Adipose tissue (tissue), 3 donors: ENCODE data around the gene KRIT1. TPM values are rescaled to one million over a fixed set of nuclear protein-coding genes. Genes with fewer than 3 reads are reported as not detected.

Experiments used
- H3K27ac ChIP-seq: one replicate; pipeline ENCODE4 v1.5.1; 2013; ENCODE audit warnings: low read depth, low read length
- WGBS, 3 donors: extraction: QIAGEN DNeasy Blood & Tissue Kit; methylation state at CpG; one replicate each; pipeline ENCODE4 v1.1.7; 2013; 5-methylcytosine and 5-hydroxymethylcytosine counted together
- polyA plus RNA-seq, 3 donors: library from polyadenylated mRNA; stranded (reverse); fragments of 200-250 nt; gene quantifications; one replicate each; pipeline ENCODE4 v1.2.3, GENCODE V29; 2013
- donor health status: healthy with polysubstance abuse.
- donor health status: Bipolar disorder and iron deficiency.
- donor health status: healthy.

The KRIT1 gene
- 10 to 100 TPM; 11.8 to 20.1 (median 18.9) TPM for polyA plus RNA-seq

DNA sequence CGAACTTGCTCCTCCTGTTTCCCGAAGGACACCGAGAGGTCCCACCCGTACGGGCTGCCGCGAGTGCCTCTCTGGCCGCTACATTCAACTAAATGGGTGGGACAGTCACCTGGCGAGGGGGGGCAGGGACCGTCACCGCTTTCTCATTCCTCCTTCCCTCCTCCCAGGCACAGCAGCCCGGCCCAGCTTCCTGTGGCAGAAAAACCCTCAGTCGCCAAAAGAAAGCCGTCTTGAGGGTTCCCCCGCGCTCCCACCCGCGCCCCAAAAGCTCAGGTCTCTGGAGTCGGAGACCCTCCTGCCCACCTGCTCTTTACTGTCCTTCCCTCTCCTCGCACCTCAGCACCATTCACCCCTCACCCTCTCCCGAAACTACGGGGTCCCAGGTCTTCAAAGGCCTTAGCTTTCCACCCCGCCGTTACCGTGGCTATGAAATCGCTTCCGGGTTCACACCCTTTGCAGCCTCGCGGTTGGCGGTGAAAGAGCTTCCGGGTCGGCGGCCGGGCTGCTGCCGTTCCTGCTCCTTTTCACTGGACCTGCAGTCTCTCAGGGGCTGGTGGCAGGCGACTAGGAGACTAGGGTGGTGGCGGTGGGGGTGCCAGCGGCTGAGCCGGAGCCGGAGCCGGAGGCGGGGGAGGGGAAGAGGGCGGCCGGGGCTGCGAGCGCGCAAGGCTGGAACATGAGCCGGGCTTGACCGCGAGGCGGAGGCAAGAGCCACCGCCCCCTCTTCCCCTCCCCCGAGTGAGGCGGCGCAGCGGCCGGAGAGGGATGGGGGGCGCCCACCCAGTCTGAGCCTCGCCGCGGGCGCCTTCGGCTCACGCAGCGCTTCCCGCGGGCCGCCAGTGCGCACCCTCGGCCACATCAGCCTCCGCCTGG is at the start of gene KRIT1, which contains the start of gene ANKIB1:
Gene KRIT1 (minus strand): TSS at position 428 of the 873 bp plus-strand sequence. CDS start 3,779 bp downstream, outside the sequence.
Gene ANKIB1 (plus strand): TSS at position 488 of the 873 bp plus-strand sequence. CDS start 49,005 bp downstream, outside the sequence.
- H3K27ac ChIP-seq: peak within 1 kb of the TSS; percentile 78
- 0 to 1% (median 0%) methylated on average over 51 to 71 of the region's 71 CpGs for WGBS, 3 donors

DNA sequence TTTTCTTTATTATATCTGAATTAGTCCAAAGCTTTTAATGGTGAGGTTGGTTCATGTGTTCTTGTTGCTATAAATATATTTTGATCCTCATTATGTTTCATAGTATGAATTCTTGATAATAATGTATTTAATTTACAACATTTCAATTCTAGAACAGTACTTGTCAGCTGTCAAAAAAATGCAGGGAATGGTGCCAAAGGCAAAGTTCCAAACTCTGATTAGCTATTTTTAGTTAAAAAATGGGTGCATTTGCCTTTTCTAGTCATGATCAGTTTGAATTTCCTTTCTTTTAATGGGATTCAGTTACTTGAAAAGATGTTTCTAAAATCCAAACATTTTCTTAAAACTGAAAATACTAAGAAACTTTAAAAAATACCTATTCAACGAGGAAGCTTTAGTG is 49.7 kb upstream of the KRIT1 start:
- WGBS, 3 donors: 59 to 75% (median 60%) methylated on average over 1 of the region's 1 CpG
- no peak overlapping the region for H3K27ac ChIP-seq

DNA sequence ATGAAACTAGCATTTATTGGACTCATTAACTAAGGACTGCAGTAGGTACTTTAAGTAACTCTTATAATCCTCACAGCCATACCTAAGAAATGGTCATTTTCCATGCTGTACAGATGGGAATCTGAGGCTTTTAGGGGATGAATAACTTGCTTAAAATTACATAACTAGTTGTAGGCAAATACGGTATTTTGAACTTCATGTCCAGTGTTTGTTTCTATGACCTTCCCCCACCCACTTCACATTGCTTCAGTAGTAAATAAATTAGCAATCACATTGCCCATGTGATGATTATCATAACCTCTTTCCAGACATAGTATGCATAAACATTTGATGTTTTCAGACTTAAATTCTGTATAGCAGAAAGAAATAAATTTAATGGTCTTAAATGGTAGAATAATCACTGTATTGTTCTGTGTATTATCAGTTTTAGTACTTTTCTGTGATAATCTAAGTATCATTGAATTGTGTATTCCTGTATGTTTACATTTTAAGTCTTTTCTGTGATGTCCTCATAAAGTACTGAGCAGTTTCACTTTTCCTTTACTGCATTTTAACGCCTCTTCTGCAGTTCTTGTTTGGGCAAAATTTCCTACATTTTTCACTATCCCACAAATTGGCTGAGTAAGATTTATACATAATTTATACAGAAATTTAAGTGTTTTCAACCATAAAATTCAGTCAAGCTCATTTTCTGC is 48.3 kb upstream of the KRIT1 start:
- WGBS, 3 donors: 29 to 64% (median 37%) methylated on average over 2 of the region's 2 CpGs
- H3K27ac ChIP-seq: no peak overlapping the region

DNA sequence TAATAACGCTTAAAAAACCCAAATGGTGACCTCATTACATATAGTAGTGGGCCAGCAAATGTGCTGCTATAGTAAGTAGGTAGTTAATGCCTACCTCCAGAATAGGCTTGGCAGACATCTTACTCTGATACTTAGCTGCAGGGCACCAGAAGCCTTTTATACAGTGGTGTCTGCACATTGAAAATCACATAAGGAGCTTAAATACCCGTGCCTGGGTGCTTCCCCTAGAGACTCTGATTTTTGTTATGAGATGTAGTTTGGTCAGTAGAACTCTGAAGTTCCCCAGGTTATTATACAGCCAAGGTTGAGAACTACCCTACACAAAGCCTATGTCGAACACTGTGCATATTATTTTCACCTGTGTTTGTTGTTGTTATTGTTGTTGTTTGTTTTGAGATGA is 47.3 kb upstream of the KRIT1 start:
- 78 to 85% (median 83%) methylated on average over 3 of the region's 3 CpGs for WGBS, 3 donors

DNA sequence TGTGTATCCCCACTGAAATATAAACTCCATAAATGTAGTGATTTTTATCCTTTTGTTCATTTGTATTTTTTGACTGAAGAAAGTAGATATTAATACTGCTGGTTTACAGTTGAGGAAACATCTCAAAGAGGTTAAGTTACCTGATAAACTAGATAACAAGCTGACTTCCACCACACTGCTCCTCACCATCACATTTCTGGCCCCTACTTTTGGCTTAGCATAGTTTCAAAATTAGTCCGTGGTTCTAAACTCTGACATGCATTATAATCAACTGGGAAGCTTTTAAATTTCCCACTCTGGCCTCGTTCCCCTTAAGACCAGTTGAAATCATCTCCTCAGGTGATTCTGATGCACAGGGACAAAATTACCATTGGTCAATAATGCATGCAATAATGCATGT is 43.6 kb upstream of the KRIT1 start:
- 90 to 98% (median 95%) methylated on average over 2 of the region's 2 CpGs for WGBS, 3 donors
- H3K27ac ChIP-seq: no peak overlapping the region

More for the DNA sequence above, 47.3 kb upstream of the KRIT1 start:
- no peak overlapping the region for H3K27ac ChIP-seq

DNA sequence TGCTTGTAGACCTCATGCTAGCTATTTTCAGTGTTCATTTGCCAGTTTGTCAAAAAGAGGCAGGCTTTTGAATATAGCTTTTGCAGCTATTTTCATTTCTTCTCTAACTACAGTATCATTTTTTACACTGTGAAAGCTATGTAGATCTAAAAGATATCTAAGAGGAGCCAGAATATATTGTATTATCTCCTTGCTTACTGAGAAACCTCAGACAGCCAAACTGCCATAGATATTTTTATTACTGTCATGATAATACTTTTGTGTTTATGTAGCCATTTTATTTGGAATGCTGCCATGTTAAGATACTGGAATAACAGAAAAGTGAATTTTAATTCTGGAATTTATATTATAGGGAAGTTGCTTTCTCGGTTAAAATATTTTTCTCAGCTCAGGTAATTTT is 37.2 kb upstream of the KRIT1 start:
- H3K27ac ChIP-seq: no peak overlapping the region
- WGBS, 3 donors: 80 to 88% (median 82%) methylated on average over 1 of the region's 1 CpG

DNA sequence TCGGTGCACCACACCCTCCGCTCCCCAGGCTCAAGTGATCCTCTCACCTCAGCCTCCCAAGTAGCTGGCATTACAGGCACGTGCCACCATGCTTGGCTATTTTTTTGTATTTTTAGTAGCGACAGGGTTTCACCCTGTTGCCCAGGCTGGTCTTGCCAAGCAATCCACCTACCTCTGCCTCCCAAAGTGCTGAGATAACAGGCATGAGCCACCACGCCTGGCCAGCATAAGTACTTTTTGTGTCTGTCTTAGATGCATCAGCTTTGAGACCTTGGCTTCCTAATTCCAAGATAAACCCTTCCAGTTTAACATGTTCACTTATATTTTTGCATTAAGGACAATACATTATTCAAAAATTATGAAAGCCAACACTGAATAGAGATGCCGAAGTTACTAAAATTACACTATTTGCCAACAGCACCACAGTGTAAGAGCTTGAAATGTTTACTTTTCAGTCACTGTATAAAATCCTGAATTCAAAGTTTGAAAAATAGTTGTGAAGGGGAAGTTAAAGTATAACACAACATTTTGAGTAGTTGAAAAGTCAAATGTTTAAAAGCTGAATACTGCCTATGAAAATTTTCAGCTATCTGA is 36.6 kb upstream of the KRIT1 start:
- H3K27ac ChIP-seq: no peak overlapping the region

DNA sequence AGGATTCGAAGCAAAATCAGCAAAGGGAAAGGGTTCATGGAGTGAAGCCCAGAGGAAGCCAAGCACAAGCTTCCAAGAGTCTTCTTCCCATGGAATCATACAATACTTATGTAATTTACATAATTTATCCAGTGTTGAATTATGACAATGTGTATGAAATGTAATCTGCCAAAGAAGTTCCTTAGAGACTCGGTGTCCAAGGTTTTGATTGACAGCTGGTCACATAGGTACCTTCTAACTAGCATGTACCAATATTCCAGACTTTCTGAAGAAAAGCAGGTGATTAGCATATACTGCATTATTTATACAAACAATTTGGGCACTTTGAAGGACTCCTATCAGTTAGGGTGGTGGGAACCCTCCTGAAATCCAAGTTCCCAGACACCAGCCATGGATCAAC is 35.3 kb upstream of the KRIT1 start:
- WGBS, 3 donors: 91 to 97% (median 92%) methylated on average over 2 of the region's 2 CpGs
- no peak overlapping the region for H3K27ac ChIP-seq

More for the DNA sequence above, 36.6 kb upstream of the KRIT1 start:
- 90 to 97% (median 93%) methylated on average over 6 of the region's 6 CpGs for WGBS, 3 donors

DNA sequence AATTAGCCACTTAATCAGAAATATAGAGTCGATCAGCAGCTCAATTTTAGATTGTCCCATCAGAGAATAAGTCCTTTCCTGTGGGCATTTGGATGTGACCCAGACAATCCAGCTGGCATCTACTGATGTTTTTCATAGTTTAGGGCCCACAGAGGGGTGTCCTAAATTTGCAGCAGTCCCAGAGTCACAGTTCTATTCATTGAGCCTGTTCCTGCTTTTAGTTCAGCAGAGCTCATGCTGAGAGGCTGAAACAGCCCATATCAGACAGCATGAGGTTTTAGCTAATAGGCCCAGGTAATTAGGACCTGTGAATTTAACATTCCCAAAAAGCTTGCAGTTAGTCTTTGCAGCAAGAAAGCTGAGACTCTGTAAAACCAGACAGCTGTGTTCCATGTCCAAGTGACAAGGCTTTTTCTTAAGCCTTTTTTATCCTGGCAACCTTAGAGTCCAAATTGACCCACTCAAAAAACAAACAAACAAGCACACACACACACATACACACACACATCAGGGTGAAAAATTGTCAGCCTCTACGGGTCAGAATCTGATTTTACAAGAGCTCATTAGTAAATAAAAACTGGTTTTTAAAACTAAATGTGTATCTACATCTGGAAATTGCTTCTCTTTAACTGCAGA is 33.8 kb upstream of the KRIT1 start:
- WGBS, 3 donors: 46 to 76% (median 72%) methylated on average over 2 of the region's 2 CpGs

DNA sequence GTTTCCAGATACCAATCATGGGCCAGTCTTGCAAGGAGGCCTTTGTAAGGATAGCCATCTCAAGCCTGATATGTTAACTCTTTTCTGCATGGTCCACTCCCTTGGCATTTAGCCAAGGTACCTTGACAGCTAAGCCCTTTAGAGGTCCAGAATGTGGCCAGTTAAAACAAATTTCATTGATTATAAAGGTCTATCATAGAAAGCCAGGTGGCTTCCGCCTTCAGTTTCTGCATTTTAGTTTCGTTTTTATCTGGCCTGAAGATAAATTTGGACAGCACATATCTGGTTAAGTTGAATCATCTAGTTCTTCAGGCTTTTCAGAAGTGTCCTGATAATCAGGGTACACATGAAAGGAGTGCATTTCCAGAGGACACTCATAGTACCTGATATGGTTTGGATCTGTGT is 30.7 kb upstream of the KRIT1 start:
- no peak overlapping the region for H3K27ac ChIP-seq
- WGBS, 3 donors: 73 to 93% (median 87%) methylated on average over 2 of the region's 2 CpGs

More for the DNA sequence above, 33.8 kb upstream of the KRIT1 start:
- H3K27ac ChIP-seq: no peak overlapping the region

DNA sequence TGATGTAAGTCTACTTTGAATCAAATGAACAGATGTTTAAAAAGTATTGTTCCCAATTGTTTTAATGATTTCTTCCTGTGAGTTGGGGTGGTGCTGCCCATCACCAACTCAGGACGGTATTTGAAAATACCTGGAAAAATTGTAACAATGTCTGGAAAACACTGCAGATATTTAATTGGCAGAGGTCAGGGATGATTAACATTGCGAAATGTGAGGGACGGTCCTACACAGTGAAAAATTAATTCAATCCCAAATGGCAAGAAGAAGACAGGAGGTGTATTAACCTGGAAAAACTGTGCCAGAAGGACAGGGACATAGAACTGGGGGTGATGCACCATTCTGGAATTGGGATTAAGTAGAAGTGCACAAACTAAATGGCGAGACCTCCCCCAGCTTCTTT is 29.6 kb upstream of the KRIT1 start:
- WGBS, 3 donors: 86 to 91% (median 91%) methylated on average over 4 of the region's 4 CpGs
- H3K27ac ChIP-seq: no peak overlapping the region

DNA sequence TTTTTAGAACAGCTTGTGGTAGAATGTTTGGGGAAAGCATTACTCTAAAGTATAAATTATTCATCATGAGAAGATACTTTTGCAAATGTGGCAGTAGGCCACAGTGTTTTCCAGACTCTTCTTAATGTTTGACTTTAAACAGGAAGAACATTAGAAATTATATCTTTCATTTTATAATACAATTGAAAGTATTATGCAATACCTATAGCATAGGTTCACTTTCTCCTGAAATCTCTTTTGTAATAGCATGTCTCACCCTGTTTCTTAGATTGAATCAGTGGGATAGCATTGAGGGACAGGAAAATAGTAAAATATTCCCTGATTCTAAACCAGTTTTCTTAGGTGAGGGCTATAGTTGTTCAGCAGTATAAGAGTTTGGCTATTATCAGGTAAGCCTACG is 23.2 kb upstream of the KRIT1 start:
- WGBS, 3 donors: 88 to 99% (median 98%) methylated on average over 1 of the region's 1 CpG
- no peak overlapping the region for H3K27ac ChIP-seq

DNA sequence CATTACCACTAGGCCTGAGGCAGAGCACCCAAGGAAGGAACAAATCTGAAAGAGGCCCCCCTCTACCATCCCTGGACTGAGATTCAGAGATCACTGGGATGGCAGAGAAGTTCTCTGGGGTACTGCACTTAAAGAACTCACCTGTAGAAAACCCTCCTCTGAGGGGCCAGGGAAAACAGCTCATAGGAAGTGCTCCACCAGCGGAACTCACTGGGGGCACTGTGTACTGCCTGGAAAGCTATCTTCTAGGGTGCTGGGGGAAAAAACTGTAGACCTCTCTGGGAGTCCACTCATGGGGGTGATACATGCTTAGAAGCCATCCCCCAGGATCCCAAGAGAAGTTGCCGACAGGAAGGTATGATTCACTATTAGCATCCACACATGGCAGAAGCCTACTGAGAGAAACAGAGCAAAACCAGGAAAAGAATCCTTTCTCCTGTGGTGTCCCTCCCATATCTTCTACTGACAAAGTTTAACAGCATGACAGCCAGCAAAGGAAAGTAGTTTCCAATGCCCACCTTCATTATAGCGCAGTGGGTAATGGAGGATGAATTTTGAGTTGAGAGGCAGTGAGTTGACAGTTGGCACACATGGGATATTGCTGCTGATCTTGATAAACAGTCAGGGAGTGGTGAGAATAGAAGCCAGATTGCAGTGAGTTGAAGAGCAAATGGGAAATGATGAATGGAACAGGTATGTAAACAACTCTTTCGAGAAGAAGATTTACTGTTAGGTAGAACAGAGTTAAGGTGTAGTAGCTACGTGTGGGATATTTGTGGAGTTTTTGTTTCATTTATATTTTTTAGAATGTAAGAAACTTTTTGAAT is 20.9 kb upstream of the KRIT1 start:
- WGBS, 3 donors: 87 to 96% (median 94%) methylated on average over 5 of the region's 5 CpGs
- no peak overlapping the region for H3K27ac ChIP-seq

DNA sequence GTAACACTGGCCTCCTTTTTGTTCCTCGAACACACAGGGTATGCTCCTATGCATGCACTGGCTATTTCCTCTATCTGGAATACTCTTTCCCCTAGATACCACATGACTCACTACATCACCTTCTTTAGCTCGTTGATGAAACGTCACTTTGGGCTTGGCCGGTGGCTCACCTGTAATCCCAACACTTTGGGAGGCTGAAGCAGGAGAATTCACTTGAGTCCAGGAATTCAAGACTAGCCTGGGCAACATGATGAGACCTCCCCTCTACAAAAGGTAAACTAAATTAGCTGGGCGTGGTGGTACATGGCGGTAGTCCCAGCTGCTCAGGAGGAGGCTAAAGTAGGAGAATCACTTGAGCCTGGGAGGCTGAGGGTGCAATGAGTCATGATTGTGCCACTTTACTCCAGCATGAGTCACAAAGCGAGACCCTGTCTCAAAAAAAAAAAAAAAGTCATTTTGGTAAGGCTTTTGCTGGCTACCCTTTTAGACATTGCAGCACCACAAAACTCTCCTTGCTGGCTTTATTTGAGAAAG is 14.6 kb upstream of the KRIT1 start:
- H3K27ac ChIP-seq: no peak overlapping the region
- WGBS, 3 donors: 85 to 90% (median 88%) methylated on average over 7 of the region's 7 CpGs

DNA sequence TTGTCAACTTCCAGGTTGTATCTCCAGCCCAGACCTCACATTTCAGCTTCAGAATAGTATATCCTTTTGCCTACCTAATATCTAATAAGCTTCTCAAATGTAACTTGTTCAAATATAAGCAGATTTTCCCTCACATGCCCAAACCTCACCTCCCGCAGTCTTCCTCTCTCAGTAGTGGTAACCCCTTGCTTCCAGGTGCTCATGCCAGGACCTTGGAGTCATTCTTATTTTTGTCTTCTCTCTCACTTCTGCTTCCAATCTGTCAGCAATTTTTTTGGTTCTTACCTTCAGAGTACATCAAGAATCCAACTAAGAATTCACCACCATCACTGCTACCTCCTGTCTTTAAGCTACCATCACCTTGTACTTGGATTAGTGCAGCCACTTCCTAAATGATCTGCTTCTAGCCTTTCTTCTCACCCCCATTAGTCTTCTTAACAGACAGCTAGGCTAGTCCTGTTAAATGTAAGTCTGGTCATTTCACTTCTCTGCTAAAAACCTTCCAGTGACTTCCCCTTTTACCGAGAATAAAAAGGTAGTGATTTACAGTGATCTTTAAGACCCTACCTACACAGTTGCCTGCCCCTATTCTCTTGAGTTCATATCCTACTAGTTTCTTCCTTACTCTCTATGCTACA is 14.0 kb upstream of the KRIT1 start:
- 86 to 98% (median 88%) methylated on average over 2 of the region's 2 CpGs for WGBS, 3 donors

DNA sequence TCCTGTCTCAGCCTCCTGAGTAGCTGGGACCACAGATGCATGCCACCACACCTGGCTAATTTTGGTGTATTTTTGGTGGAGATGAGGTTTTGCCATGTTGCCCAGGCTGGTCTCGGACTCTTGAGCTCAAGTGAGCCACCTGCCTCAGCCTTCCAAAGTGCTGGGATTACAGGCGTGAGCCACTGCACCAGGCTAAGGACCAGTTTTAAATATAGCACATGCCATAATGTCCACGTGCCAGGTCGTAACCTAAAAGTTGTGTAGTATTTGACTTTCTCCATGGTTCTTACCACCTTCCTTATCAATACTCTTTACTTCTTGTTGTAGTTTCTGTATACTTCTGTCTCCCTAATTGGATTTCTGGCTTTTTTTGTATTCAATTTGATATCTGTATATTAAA is 13.3 kb upstream of the KRIT1 start:
- H3K27ac ChIP-seq: no peak overlapping the region
- WGBS, 3 donors: 92 to 98% (median 95%) methylated on average over 4 of the region's 4 CpGs

More for the DNA sequence above, 14.0 kb upstream of the KRIT1 start:
- no peak overlapping the region for H3K27ac ChIP-seq

DNA sequence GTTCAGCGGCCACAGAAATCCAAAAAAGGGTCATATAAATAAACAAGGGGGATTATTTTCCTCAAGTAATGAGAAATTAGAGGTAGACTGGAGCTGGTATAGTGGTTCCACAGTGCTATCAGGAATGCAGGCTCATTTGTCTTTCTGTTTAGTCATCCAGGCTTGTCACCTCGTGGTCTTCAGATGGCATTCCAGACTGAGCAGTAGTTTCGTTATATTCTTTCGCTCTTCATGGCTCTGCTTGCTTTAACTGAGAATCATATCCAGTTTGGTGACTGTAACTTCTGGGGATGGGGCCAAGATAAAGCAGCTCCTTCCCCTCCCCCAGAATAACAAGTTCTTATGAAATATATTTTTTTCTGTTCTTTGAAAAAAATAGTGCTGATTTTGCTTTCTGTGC is 9.6 kb upstream of the KRIT1 start:
- 75 to 76% (median 75%) methylated on average over 4 of the region's 4 CpGs for WGBS, 3 donors

More for the DNA sequence above, 9.6 kb upstream of the KRIT1 start:
- no peak overlapping the region for H3K27ac ChIP-seq
